Astrocyte (in vitro differentiated cells and primary cell): Measurements from ENCODE around the gene SLC6A7.

Source experiments
- EZH2 ChIP-seq: IDR thresholded peaks from 2 replicates; pipeline ENCODE4 v1.6.1; 2012; ENCODE audit warnings: mild to moderate bottlenecking, low read length, inconsistent platforms; ENCODE audit not compliant: insufficient read depth
- TF ChIP-seq, protein P1 (sequence below): IDR thresholded peaks from 2 replicates; pipeline ENCODE4 v1.5.1; 2011; ENCODE audit warnings: low read depth, mild to moderate bottlenecking, inconsistent platforms, low read length, moderate library complexity; ENCODE audit not compliant: insufficient read depth

DNA sequence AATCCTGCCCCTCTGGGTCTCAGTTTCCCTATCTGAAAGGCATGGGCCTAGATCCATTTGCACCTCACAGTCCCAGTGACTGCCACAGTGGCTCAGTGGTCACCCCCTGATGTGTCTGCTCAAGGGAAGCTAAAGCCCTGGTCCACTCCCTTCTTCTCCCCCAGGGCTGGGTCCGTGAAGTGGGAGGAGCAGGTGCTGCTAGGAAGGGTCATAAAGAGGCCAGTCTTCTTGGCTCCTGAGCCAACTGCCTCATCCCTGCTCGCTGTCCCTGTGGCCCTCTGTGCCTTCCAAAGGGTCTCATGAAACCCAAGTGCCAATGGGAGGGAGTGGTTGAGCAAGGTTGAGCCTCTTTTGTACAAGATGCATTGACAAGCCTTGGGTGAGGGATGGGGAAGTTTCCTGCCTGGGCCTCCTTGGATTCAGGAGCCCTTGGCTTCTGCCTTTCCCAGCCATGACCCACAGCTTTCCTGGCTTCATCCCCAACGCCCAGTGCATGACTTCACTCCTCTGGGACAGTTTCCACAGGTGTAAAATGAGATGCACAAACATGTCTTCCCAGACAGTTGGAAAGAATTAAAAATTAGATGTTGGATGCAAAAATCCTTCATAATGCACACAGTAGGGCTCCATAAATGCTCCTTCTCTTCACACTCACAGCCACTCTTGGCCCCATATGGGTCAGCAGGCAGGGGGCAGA, 1.6 kb upstream of the SLC6A7 start:
- TF ChIP-seq, protein P1, sequence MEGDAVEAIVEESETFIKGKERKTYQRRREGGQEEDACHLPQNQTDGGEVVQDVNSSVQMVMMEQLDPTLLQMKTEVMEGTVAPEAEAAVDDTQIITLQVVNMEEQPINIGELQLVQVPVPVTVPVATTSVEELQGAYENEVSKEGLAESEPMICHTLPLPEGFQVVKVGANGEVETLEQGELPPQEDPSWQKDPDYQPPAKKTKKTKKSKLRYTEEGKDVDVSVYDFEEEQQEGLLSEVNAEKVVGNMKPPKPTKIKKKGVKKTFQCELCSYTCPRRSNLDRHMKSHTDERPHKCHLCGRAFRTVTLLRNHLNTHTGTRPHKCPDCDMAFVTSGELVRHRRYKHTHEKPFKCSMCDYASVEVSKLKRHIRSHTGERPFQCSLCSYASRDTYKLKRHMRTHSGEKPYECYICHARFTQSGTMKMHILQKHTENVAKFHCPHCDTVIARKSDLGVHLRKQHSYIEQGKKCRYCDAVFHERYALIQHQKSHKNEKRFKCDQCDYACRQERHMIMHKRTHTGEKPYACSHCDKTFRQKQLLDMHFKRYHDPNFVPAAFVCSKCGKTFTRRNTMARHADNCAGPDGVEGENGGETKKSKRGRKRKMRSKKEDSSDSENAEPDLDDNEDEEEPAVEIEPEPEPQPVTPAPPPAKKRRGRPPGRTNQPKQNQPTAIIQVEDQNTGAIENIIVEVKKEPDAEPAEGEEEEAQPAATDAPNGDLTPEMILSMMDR, result no peak
- no peak for TF ChIP-seq EZH2
